Cardiac muscle cell (in vitro differentiated cells and primary cell): Measurements from ENCODE around the gene CITED2. TPM values are rescaled to one million over a fixed set of nuclear protein-coding genes. Genes with fewer than 3 reads are reported as not detected.

Source experiments
- DNase-seq, 2 donors: peaks; one replicate each; pipeline versions ENCODE4 v3.0.0 to v3.0.0-alpha.2; 2010 to 2017; ENCODE audit warnings: low read depth in 1 of 2, low spot score in 1 of 2
- H3K27ac ChIP-seq: fragments of 200-600 bp; sonication (generic); 2 replicates; pipeline ENCODE4 v1.5.1; 2016
- H3K27me3 ChIP-seq: fragments of 200-600 bp; sonication (generic); 2 replicates; pipeline ENCODE4 v1.6.0; 2016; ENCODE audit warnings: control low read depth
- H3K36me3 ChIP-seq: fragments of 200-600 bp; sonication (generic); 2 replicates; pipeline ENCODE4 v1.5.1; 2016; ENCODE audit warnings: control low read depth
- H3K4me1 ChIP-seq: fragments of 200-600 bp; sonication (generic); 2 replicates; pipeline ENCODE4 v1.8.1; 2017; ENCODE audit warnings: low read depth, mild to moderate bottlenecking, mixed run types
- H3K4me3 ChIP-seq: fragments of 200-600 bp; sonication (generic); 2 replicates; pipeline ENCODE4 v1.5.1; 2016; ENCODE audit warnings: mild to moderate bottlenecking
- H3K9me3 ChIP-seq: fragments of 200-600 bp; sonication (generic); 2 replicates; pipeline ENCODE4 v1.5.1; 2017; ENCODE audit warnings: low read depth, mild to moderate bottlenecking, control low read depth
- polyA plus RNA-seq: library from polyadenylated mRNA; unstranded; fragments of >200 nt; fragmentation: Nextera tagmentation; extraction: Ambion mirVana; gene quantifications from 2 replicates; pipeline ENCODE4 v1.2.1, GENCODE V29; 2016
- total RNA-seq: library from RNA; depleted of rRNA; stranded (reverse); fragments of >200 nt; gene quantifications from 2 replicates; pipeline ENCODE4 v1.2.3, GENCODE V29; 2016
- TF ChIP-seq, protein P1 (sequence below): IDR thresholded peaks from 2 replicates; pipeline ENCODE4 v1.5.1; 2012; ENCODE audit warnings: low read depth, mild to moderate bottlenecking, low read length

Gene CITED2
- total and polyA plus RNA-seq, 2 experiments from 2014 or later, result 34.9 to 513 TPM

DNA sequence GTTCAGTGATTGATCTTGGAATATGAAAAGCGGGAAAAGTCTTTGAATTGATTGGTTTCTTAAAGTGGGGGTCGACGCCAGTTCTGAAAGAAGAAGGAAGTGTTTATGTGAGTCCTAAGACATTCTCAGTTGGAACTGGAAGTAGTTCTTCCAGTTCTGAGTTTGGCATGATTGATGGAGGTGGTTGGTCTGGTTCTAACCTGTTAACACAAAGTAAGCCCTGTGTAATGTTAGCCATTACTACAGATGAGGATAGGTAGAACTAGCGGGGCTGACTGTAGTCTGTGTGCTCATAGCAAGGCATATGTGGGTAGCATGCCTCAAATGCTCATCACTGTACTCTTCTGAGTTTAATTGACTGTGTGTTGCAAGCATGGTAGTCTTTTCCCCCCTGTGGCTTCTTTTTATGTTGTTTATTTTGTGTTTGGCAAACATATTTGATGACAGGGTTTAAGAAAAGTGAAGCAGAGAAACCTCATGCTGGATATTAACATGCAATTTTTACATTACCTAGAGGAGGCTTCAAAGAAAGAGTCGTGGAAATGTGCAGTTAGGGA is 24.9 kb downstream of the CITED2 start:
- Histone ChIP-seq H3K36me3 (no peaks in the 10 kb centered on the region), H3K4me1 (no peaks in the 10 kb centered on the region), H3K27ac (no peak overlapping the region), H3K4me3 (no peak overlapping the region), H3K27me3 (no peaks in the 10 kb centered on the region), H3K9me3 (no peaks in the 10 kb centered on the region)
- TF ChIP-seq, protein P1, sequence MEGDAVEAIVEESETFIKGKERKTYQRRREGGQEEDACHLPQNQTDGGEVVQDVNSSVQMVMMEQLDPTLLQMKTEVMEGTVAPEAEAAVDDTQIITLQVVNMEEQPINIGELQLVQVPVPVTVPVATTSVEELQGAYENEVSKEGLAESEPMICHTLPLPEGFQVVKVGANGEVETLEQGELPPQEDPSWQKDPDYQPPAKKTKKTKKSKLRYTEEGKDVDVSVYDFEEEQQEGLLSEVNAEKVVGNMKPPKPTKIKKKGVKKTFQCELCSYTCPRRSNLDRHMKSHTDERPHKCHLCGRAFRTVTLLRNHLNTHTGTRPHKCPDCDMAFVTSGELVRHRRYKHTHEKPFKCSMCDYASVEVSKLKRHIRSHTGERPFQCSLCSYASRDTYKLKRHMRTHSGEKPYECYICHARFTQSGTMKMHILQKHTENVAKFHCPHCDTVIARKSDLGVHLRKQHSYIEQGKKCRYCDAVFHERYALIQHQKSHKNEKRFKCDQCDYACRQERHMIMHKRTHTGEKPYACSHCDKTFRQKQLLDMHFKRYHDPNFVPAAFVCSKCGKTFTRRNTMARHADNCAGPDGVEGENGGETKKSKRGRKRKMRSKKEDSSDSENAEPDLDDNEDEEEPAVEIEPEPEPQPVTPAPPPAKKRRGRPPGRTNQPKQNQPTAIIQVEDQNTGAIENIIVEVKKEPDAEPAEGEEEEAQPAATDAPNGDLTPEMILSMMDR, result no peak
- DNase-seq, result no peak

DNA sequence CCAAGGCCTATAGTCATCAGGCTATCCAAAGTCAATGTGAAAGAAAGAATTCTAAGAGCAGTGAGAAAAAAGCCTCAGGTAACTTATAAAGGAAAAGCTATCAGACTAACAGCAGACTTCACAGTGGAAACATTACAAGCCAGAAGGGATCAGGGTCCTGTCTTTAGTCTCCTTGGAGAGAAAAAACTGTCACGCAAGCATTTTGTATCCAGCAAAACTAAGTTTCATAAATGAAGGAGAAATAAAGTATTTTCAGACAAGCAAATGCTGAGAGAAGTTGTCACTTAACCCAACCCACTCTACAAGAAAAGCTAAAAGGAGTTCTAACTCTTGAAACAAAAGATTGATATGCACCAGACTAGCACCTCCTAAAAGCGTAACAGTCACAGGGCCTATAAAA is 28.1 kb downstream of the CITED2 start:
- no peaks in the 10 kb centered on the region for H3K4me1 ChIP-seq
- no peak for DNase-seq
- H3K27me3 ChIP-seq, result no peaks in the 10 kb centered on the region
- H3K4me3 ChIP-seq, result no peak overlapping the region
- no peaks in the 10 kb centered on the region for H3K36me3 ChIP-seq
- TF ChIP-seq, protein P1, result no peak
- H3K27ac ChIP-seq, result no peak overlapping the region
- H3K9me3 ChIP-seq, result no peaks in the 10 kb centered on the region

DNA sequence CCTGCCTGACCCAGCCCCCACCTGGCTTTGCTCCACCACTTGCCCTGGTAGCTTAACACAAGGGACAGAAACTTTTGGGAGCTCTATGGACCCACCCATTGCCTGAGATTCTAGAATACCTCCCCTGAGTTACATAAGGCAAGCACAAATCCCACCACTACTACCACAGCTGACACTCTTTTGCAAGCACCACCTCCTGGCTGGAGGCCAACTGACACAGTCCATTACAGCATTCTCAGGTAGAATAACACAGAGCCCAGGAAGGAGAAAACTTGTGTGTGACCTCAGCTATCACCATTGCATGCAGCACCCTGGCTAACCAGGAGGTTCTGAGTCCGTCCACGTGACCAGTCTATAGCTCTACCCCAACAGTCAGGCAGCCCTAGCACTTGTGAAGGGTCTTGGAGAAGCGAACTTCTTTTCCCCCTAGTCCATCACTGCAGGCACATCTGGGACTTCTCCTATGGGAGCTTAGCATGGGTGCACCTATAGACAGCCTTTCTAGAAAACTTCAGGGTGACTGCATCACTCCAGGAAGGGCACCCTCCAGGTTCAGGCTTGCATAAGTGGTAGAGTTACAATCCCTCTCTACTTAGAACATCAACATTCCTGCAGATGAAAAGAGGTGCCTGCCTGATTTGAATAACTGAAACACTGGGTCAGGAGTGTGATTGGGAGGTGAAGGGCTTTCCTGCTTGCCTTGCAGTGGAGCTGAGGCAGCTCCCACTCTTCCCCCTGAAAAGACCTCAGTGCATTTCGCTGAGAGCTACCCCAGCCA is 30.1 kb downstream of the CITED2 start:
- TF ChIP-seq, protein P1, result no peak
- no peak for DNase-seq
- H3K4me3 ChIP-seq, result no peak overlapping the region
- H3K36me3 ChIP-seq, result no peaks in the 10 kb centered on the region
- no peak overlapping the region for H3K27ac ChIP-seq
- H3K9me3 ChIP-seq, result no peaks in the 10 kb centered on the region
- no peaks in the 10 kb centered on the region for H3K4me1 ChIP-seq
- no peaks in the 10 kb centered on the region for H3K27me3 ChIP-seq

DNA sequence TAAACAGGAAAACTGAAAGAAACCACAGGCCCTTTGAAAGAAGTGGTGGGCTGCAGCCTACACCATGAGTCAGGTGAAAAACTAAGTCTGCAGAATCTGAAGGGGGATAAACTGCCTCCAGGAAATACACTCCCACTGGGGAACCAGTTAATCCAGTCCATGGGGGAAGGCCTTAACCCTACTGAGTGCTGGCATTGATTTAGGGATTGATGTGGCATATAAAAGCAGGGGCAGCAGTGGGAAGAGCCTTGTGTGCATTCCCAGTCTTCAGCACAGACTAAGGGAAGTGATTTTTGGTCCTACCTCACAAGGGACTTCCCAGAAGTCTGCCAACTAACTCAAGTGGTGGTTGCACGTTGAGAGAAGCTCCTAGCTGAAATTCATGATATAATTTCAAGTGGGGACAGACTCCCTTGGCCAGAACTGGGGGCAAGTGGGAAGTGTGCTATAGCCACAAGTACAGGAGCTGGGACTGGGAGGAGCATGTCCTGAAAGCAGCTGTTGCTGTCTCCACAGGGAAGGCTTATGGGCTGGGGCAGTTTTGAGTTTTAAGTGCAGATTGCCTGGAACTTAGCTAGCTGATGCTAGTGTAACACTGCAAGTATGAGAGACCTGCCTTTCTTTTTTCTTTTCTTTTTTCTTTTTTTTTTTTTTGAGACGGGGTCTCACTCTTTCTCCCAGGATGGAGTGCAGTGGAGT is 31.2 kb downstream of the CITED2 start:
- no peak for DNase-seq
- no peaks in the 10 kb centered on the region for H3K4me1 ChIP-seq
- no peaks in the 10 kb centered on the region for H3K36me3 ChIP-seq
- H3K27ac ChIP-seq, result no peak overlapping the region
- TF ChIP-seq, protein P1, result no peak
- no peaks in the 10 kb centered on the region for H3K9me3 ChIP-seq
- no peaks in the 10 kb centered on the region for H3K27me3 ChIP-seq
- no peak overlapping the region for H3K4me3 ChIP-seq

DNA sequence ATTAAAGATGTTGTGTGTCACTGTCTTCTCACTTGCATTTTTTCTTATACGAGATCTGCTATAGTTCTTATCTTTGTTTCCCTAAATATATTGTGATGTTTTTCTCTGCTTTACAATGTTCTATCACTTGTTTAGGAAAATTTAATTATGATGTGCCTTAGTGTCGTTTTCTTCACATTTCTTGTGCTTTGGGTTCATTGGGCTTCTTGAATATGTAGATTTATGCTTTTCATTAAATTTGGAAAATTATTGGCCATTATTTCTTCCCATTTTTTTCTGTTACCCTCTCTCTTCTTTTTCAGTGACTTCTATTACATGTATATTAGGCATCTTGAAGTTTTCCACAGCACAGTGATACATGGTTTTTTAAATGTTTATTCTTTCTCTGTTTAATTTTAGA is 33.4 kb downstream of the CITED2 start:
- Histone ChIP-seq H3K27ac (no peak overlapping the region), H3K9me3 (no peaks in the 10 kb centered on the region), H3K4me3 (no peak overlapping the region), H3K27me3 (no peaks in the 10 kb centered on the region), H3K36me3 (no peaks in the 10 kb centered on the region), H3K4me1 (no peaks in the 10 kb centered on the region)
- TF ChIP-seq, protein P1, result no peak
- DNase-seq, result no peak
